ENCODE data around the gene ARL15. TPM values are rescaled to one million over a fixed set of nuclear protein-coding genes. Genes with fewer than 3 reads are reported as not detected.

ARL15 gene
- total RNA-seq, 1 experiment from 2014 or later = 13.0 TPM

- DNase-seq = no peak
- H3K36me3 Mint-ChIP-seq (ENCODE audit: insufficient read depth in 1 of 3, low read depth in 3 of 3) = peaks cover 0 to 4% (median 0%) of the 10 kb centered on the region in 3 experiments; a peak in 2 of 7 replicates
- H3K23ac ChIP-seq (ENCODE audit: insufficient read length, low read depth, low read length) = no peak overlapping the region
- no peak for TF ChIP-seq CTCF (conservative IDR thresholded peaks at IDR 0.05)
- no peak overlapping the region for H3K4me2 ChIP-seq (ENCODE audit: insufficient read depth, insufficient read length, low read length)
- no peaks in the 10 kb centered on the region for H3K79me1 ChIP-seq (ENCODE audit: insufficient read depth, low read depth, low read length, poor library complexity, severe bottlenecking)
- no peaks in the 10 kb centered on the region for H3K27me3 Mint-ChIP-seq (ENCODE audit: low read depth)
- H3K4me1 Mint-ChIP-seq = peaks cover 6% of the 10 kb centered on the region in 2 experiments; a peak in 3 of 4 replicates
- no peak overlapping the region for H3K4ac ChIP-seq (ENCODE audit: low read depth, low read length)
- no peaks in the 10 kb centered on the region for H3K23me2 ChIP-seq (ENCODE audit: insufficient read length, low read depth, low read length, poor library complexity, severe bottlenecking)
- no peak overlapping the region for H3K27ac Mint-ChIP-seq
- H3K18ac ChIP-seq (ENCODE audit: insufficient read length, low read depth, low read length) = no peak overlapping the region
- no peak overlapping the region for H4K5ac ChIP-seq (ENCODE audit: insufficient read length, low read depth, low read length)
- H2BK120ac ChIP-seq (ENCODE audit: low read depth, low read length, poor library complexity, severe bottlenecking) = no peak overlapping the region
- H3K27me3 ChIP-seq (ENCODE audit: insufficient read depth, low read length) = no peaks in the 10 kb centered on the region
- no peaks in the 10 kb centered on the region for H4K20me1 ChIP-seq (ENCODE audit: control insufficient read depth, insufficient read depth, insufficient read length)
- H3T11ph ChIP-seq (ENCODE audit: low read length) = no peak overlapping the region
- H2BK20ac ChIP-seq (ENCODE audit: low read depth, low read length, poor library complexity, severe bottlenecking) = no peak overlapping the region
- no peak overlapping the region for H3K14ac ChIP-seq (ENCODE audit: insufficient read depth, low read length)
- no peaks in the 10 kb centered on the region; a peak in 2 of 5 replicates for H3K9me3 Mint-ChIP-seq
- no peak overlapping the region for H3K56ac ChIP-seq (ENCODE audit: insufficient read length, low read depth, low read length)
- no peak overlapping the region for H2AFZ ChIP-seq (ENCODE audit: low read length)
- no peak overlapping the region for H4K8ac ChIP-seq (replicated peaks; ENCODE audit: insufficient read length, low read depth, low read length)
- no peak overlapping the region for H2BK15ac ChIP-seq (ENCODE audit: low read depth, low read length)
- H2AK5ac ChIP-seq (ENCODE audit: insufficient read length, low read length) = no peak overlapping the region
- H4K91ac ChIP-seq (ENCODE audit: insufficient read length, low read depth, low read length) = no peak overlapping the region
- no peak overlapping the region for H3K9ac ChIP-seq (ENCODE audit: extremely low read depth, insufficient read length, low read length)
- no peak overlapping the region for H2BK12ac ChIP-seq (ENCODE audit: insufficient read length, low read depth, low read length)
- no peaks in the 10 kb centered on the region for H3K79me2 ChIP-seq (ENCODE audit: insufficient read depth, low read length)
- no CpG with 5 or more reads among the region's 2 CpGs for WGBS (ENCODE audit: extremely low coverage, insufficient read length, low lambda C conversion rate)
- H2BK5ac ChIP-seq (ENCODE audit: insufficient read length, low read length) = no peak overlapping the region
- H3K4me1 ChIP-seq (ENCODE audit: insufficient read depth, low read length) = no peaks in the 10 kb centered on the region
- no peaks in the 10 kb centered on the region for H3K9me3 ChIP-seq (ENCODE audit: control insufficient read depth, low read depth, low read length)
- H3K27ac ChIP-seq (ENCODE audit: insufficient read length, low read depth, low read length) = no peak overlapping the region
- no peak overlapping the region for H3K4me3 Mint-ChIP-seq
Measured at GRCh38 chr5:54173251-54173650, 137.1 kb downstream of the ARL15 start.
